Psoas muscle (tissue), 8 donors: Measurements from ENCODE around the gene RFPL2. TPM values are rescaled to one million over a fixed set of nuclear protein-coding genes. Genes with fewer than 3 reads are reported as not detected.

Experiments used
- ATAC-seq, 4 donors: fragments of 200-7000 bp; cut with Tn5 transposase; one replicate each; pipeline ENCODE4 v1.9.1; 2020; ENCODE audit warnings: moderate library complexity in 3 of 4, mild to moderate bottlenecking in 2 of 4
- DNase-seq, 2 donors: peaks; one replicate each; pipeline ENCODE4 v3.0.0-alpha.2; 2020
- H3K27ac ChIP-seq: fragments of 200-600 bp; one replicate; pipeline ENCODE4 v1.8.0; 2022
- H3K27me3 ChIP-seq, 3 donors: fragments of 200-600 bp in 1 of 3; one replicate each; pipeline versions ENCODE4 v1.6.1 to v1.8.0; 2013 to 2022; ENCODE audit warnings: low read length in 2 of 3, mild to moderate bottlenecking in 2 of 3, moderate library complexity in 1 of 3; ENCODE audit not compliant: insufficient read depth in 3 of 3
- H3K36me3 ChIP-seq, 2 donors: fragments of 200-600 bp in 1 of 2; one replicate each; pipeline versions ENCODE4 v1.6.1 to v1.8.0; 2013 to 2022; ENCODE audit warnings: low read depth in 1 of 2, mild to moderate bottlenecking in 1 of 2, moderate library complexity in 1 of 2; ENCODE audit not compliant: insufficient read depth in 1 of 2
- H3K4me1 ChIP-seq: fragments of 200-600 bp; one replicate; pipeline ENCODE4 v1.8.0; 2022
- H3K4me3 ChIP-seq: fragments of 200-600 bp; one replicate; pipeline ENCODE4 v1.8.0; 2022; ENCODE audit warnings: mild to moderate bottlenecking
- H3K9me3 ChIP-seq: fragments of 200-600 bp; one replicate; pipeline ENCODE4 v1.8.0; 2022
- WGBS, 3 donors: extraction: QIAGEN DNeasy Blood & Tissue Kit; methylation state at CpG; one replicate each; pipeline versions ENCODE4 v1.1.6 to v1.1.7; 2013; 5-methylcytosine and 5-hydroxymethylcytosine counted together
- intact Hi-C, 2 donors: fragments of 100-400 bp; cut with DNase I; formaldehyde crosslinking; loops; one replicate each; pipeline versions ENCODE4 v1.11.0 to v1.14.2; 2022
- polyA plus RNA-seq, 3 donors: library from polyadenylated mRNA; stranded (reverse); fragments of 200-250 nt; gene quantifications; one replicate each; pipeline ENCODE4 v1.2.3, GENCODE V29; 2013
- total RNA-seq, 4 donors: library from RNA; stranded (reverse); fragmentation: NEBNext Ultra II Directional in 2 of 4; extraction: Animal tissue kit (Norgen Biotek cat#: 25700) in 2 of 4; gene quantifications; one replicate each; pipeline versions ENCODE4 v1.2.1 to v1.2.4, GENCODE V29; 2021 to 2023
- TF ChIP-seq, protein P1 (sequence below): fragments of 200-600 bp; IDR thresholded peaks from one replicate; pipeline ENCODE4 v1.8.0; 2022; ENCODE audit warnings: antibody characterized with exemption
- donor health status: healthy with polysubstance abuse.
- donor health status: DM: no; HTN: no; CAD: no; lungs with moderate emphysema.
- donor health status: Bipolar disorder and iron deficiency.
- donor health status: healthy.
- donor health status: DM: yes; HTN: yes; CAD: no.
- donor health status: DM: no; HTN: no; CAD: no.
- donor health status: DM: no; HTN: no; CAD: no.
- donor health status: DM: yes; HTN: yes; CAD: no.

RFPL2 gene
- total and polyA plus RNA-seq, 7 donors = not detected

DNA sequence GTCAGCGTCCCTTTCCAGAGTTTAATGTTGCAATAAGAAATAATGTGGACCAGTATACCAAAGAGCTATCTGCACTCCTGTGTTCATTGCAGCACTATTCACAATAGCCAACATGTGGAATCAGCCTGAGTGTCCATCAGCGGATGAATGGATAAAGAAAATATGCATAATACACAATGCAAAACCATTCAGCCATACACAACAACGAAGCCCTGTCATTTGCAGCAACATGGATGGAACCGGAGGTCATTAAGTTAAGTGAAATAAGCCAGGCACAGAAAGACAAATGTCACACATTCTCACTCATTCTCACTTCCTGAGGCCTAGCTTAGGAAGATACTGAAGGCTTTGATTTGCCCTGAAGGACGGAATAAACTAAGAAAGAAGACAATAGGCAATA is 28.2 kb upstream of the RFPL2 start:
- no peak overlapping the region for H3K4me3 ChIP-seq
- ATAC-seq = no peak
- no peaks in the 10 kb centered on the region for H3K9me3 ChIP-seq
- H3K27ac ChIP-seq = no peak overlapping the region
- peaks cover 0 to 2% (median 0%) of the 10 kb centered on the region in 3 donors for H3K27me3 ChIP-seq
- H3K36me3 ChIP-seq = no peaks in the 10 kb centered on the region
- TF ChIP-seq, protein P1, sequence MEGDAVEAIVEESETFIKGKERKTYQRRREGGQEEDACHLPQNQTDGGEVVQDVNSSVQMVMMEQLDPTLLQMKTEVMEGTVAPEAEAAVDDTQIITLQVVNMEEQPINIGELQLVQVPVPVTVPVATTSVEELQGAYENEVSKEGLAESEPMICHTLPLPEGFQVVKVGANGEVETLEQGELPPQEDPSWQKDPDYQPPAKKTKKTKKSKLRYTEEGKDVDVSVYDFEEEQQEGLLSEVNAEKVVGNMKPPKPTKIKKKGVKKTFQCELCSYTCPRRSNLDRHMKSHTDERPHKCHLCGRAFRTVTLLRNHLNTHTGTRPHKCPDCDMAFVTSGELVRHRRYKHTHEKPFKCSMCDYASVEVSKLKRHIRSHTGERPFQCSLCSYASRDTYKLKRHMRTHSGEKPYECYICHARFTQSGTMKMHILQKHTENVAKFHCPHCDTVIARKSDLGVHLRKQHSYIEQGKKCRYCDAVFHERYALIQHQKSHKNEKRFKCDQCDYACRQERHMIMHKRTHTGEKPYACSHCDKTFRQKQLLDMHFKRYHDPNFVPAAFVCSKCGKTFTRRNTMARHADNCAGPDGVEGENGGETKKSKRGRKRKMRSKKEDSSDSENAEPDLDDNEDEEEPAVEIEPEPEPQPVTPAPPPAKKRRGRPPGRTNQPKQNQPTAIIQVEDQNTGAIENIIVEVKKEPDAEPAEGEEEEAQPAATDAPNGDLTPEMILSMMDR = no peak
- H3K4me1 ChIP-seq = no peaks in the 10 kb centered on the region
- DNase-seq = no peak
- intact Hi-C loops = no loop called here
- 84 to 89% (median 89%) methylated on average over 5 of the region's 5 CpGs for WGBS, 3 donors

DNA sequence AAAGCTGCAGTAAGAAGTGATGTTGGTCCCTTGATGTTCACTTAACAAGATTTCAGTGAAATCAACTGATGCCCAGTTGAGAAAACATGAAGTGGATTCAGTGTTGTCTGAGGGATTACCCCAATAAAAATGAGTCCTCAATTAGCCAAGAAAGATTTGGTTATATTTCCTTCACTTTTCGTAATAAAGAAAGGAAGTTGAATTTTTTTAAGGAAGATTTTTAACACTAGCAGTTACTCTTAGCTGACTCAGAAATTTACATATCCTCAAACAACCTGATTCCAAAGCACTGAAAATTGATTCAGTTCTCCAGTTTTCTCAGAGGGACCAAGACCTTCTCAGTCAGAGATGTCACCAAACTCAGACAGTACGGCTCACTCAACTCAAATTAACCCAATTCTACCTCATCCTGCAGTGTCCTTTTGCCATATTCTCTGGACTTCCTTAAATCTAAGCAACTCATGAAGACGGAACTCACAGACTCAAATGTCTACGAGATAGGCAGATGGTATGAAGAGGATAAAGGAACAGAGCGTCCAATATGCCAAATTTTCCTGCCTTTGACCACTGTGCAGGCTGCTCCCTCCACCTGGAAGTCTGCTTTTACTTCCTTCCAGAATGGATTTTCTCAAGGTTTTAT is 27.4 kb upstream of the RFPL2 start:
- 50 to 68% (median 54%) methylated on average over 5 of the region's 5 CpGs for WGBS, 3 donors
- H3K4me1 ChIP-seq = no peaks in the 10 kb centered on the region
- no peaks in the 10 kb centered on the region for H3K9me3 ChIP-seq
- H3K27ac ChIP-seq = no peak overlapping the region
- TF ChIP-seq, protein P1 = no peak
- H3K27me3 ChIP-seq = peaks cover 0 to 2% (median 0%) of the 10 kb centered on the region in 3 donors
- no peaks in the 10 kb centered on the region for H3K36me3 ChIP-seq
- no peak overlapping the region for H3K4me3 ChIP-seq
- ATAC-seq = no peak
- intact Hi-C loops = no loop called here
- DNase-seq = no peak

DNA sequence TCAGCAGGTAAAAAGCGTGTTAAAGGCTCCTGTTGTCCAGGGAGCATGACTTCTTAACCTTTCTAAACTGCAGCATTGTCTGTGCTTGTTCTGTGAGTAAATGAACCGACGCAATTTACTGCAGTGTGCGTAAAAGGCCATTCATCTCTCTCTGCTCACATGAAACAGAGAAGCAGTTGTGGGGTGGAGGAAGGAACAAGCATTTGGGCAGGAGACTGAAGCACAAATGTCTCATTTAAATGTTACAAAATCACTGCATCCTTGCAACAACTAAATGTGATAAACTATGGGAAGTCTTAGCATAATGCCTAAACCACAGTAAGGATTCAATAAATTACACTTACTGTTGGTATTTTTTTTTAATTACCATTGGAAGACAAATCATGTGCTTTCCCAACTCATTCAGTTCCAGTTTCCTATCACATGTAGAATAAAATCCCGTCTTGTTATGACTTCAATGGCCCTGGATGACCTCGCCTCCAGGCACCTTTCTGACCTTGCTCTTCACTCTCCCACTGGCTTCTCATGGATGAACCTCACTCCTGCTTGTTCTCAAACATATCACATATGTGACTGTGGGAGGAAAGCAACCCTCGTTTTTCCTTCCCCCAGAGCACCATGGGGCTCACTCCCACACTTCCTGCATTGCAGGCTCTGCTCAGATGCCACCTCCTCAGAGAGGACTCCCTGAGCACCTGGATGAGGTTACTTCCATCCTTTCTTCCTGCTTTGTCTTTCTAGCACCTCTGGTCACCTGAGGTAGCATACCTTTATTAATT is 21.6 kb upstream of the RFPL2 start:
- no peak for ATAC-seq

DNA sequence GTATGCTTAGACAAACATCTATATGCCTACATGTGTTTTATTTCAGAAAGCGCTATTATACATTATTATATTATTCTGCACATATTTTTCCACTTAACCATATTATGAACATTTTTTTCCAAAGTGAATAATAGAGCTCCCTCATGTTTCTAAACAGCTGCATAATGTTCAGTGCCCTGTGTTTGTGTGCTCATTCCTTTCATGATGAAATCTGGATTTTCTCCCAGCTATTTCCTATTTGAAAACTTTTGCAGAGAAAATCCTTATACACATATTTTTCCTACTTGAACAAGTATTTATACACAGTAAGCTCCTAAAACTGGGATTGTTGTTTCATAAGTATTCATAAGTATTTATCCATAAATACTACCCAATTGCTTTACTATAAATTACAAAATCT is 18.1 kb upstream of the RFPL2 start:
- intact Hi-C loops = no loop called here
- TF ChIP-seq, protein P1 = no peak

More for the DNA sequence above, 21.6 kb upstream of the RFPL2 start:
- Histone ChIP-seq H3K36me3 (no peaks in the 10 kb centered on the region), H3K4me3 (no peak overlapping the region), H3K4me1 (no peaks in the 10 kb centered on the region), H3K27me3 (peaks cover 0 to 3% (median 2%) of the 10 kb centered on the region in 3 donors), H3K9me3 (no peaks in the 10 kb centered on the region), H3K27ac (no peak overlapping the region)
- TF ChIP-seq, protein P1 = no peak
- WGBS, 3 donors = 49 to 59% (median 53%) methylated on average over 7 of the region's 7 CpGs
- no peak for DNase-seq
- intact Hi-C loops = no loop called here

More for the DNA sequence above, 18.1 kb upstream of the RFPL2 start:
- no peak for DNase-seq
- 38 to 49% (median 48%) methylated on average over 1 of the region's 1 CpG for WGBS, 3 donors
- Histone ChIP-seq H3K27ac (no peak overlapping the region), H3K27me3 (peaks cover 0 to 3% (median 2%) of the 10 kb centered on the region in 3 donors), H3K4me1 (no peaks in the 10 kb centered on the region), H3K4me3 (no peak overlapping the region), H3K9me3 (no peaks in the 10 kb centered on the region), H3K36me3 (no peaks in the 10 kb centered on the region)
- no peak for ATAC-seq
